WTC11 (cell line): ENCODE measurements around the gene PDCD10. TPM values are rescaled to one million over a fixed set of nuclear protein-coding genes. Genes with fewer than 3 reads are reported as not detected.

Source experiments
- ATAC-seq: fragments of 200-7000 bp; cut with Tn5 transposase; 2 replicates; pipeline ENCODE4 v1.10.0; 2021; ENCODE audit warnings: mild to moderate bottlenecking, moderate library complexity
- CTCF ChIA-PET: fragments of 300-600 bp; sonication (Branson Sonifier 250); formaldehyde crosslinking; loops from one replicate; lab custom pipeline; 2021; ENCODE audit warnings: antibody characterized with exemption; lab: Charles Lee
- POLR2A ChIA-PET: fragments of 350-600 bp; sonication (Branson Sonifier 250); formaldehyde crosslinking; loops from one replicate; lab custom pipeline; 2021; ENCODE audit warnings: antibody characterized with exemption; lab: Charles Lee
- DNase-seq: peaks from one replicate; pipeline ENCODE4 v3.0.0; 2021; ENCODE audit warnings: low spot score
- H3K27ac Mint-ChIP-seq: 2 replicates; pipeline ENCODE4 v1.8.0; 2021; ENCODE audit warnings: mixed read lengths
- H3K27me3 Mint-ChIP-seq: 2 replicates; pipeline ENCODE4 v1.8.0; 2021; ENCODE audit warnings: low read depth, mild to moderate bottlenecking, moderate library complexity, mixed read lengths
- H3K36me3 Mint-ChIP-seq: 2 replicates; pipeline ENCODE4 v1.8.0; 2021; ENCODE audit warnings: mixed read lengths
- H3K4me1 Mint-ChIP-seq: 2 replicates; pipeline ENCODE4 v1.8.0; 2022; ENCODE audit warnings: mixed read lengths
- H3K4me3 Mint-ChIP-seq: 2 replicates; pipeline ENCODE4 v1.8.0; 2021; ENCODE audit warnings: mild to moderate bottlenecking, moderate library complexity, mixed read lengths
- H3K9me3 Mint-ChIP-seq: 2 replicates; pipeline ENCODE4 v1.8.0; 2021; ENCODE audit warnings: mixed read lengths
- AR ChIP-seq: fragments of 250-450 bp; sonication (Bioruptor Pico); IDR thresholded peaks from 2 replicates; pipeline ENCODE4 v1.9.0; 2021; ENCODE audit warnings: mild to moderate bottlenecking
- CBFB ChIP-seq: sonication (generic); formaldehyde crosslinking; IDR thresholded peaks from 2 replicates; pipeline ENCODE4 v1.8.1; 2022; ENCODE audit warnings: mild to moderate bottlenecking, low read depth, missing genetic modification reagents
- FOXJ3 ChIP-seq: sonication (generic); formaldehyde crosslinking; IDR thresholded peaks from 2 replicates; pipeline ENCODE4 v1.9.0; 2021; ENCODE audit warnings: missing genetic modification reagents, mild to moderate bottlenecking, borderline replicate concordance
- GABPB1 ChIP-seq: sonication (generic); formaldehyde crosslinking; IDR thresholded peaks from 2 replicates; pipeline ENCODE4 v1.8.1; 2023; ENCODE audit warnings: mild to moderate bottlenecking, missing genetic modification reagents
- GRHL2 ChIP-seq: fragments of 250-450 bp; sonication (Bioruptor Pico); IDR thresholded peaks from 2 replicates; pipeline ENCODE4 v1.8.0; 2022; ENCODE audit warnings: mild to moderate bottlenecking, moderate library complexity; ENCODE audit not compliant: insufficient replicate concordance, severe bottlenecking
- HMGA2 ChIP-seq: fragments of 250-450 bp; sonication (Bioruptor Pico); IDR thresholded peaks from 2 replicates; pipeline ENCODE4 v1.4.0; 2021; ENCODE audit warnings: mild to moderate bottlenecking, moderate library complexity
- MLX ChIP-seq: sonication (generic); formaldehyde crosslinking; IDR thresholded peaks from 2 replicates; pipeline ENCODE4 v1.8.1; 2023; ENCODE audit warnings: mild to moderate bottlenecking, missing genetic modification reagents, moderate library complexity
- NFE2L1 ChIP-seq: sonication (generic); formaldehyde crosslinking; IDR thresholded peaks from 2 replicates; pipeline ENCODE4 v1.8.1; 2023; ENCODE audit warnings: missing genetic modification reagents
- NR1H2 ChIP-seq: sonication (generic); formaldehyde crosslinking; IDR thresholded peaks from 2 replicates; pipeline ENCODE4 v1.9.0; 2021; ENCODE audit warnings: mild to moderate bottlenecking, moderate library complexity, missing genetic modification reagents
- RELA ChIP-seq: sonication (generic); formaldehyde crosslinking; IDR thresholded peaks from 2 replicates; pipeline ENCODE4 v1.8.1; 2022; ENCODE audit warnings: missing genetic modification reagents, mild to moderate bottlenecking, borderline replicate concordance
- TP53 ChIP-seq: sonication (generic); formaldehyde crosslinking; IDR thresholded peaks from 2 replicates; pipeline ENCODE4 v1.8.1; 2023; ENCODE audit warnings: mild to moderate bottlenecking, missing genetic modification reagents
- ZNF232 ChIP-seq: sonication (generic); formaldehyde crosslinking; IDR thresholded peaks from 2 replicates; pipeline ENCODE4 v1.8.0; 2022; ENCODE audit warnings: mild to moderate bottlenecking, missing genetic modification reagents
- ZNF317 ChIP-seq: sonication (generic); formaldehyde crosslinking; IDR thresholded peaks from 2 replicates; pipeline ENCODE4 v1.8.1; 2023; ENCODE audit warnings: low read depth, mild to moderate bottlenecking, moderate library complexity, missing genetic modification reagents, borderline replicate concordance
- ZNF396 ChIP-seq: fragments of 250-450 bp; sonication (Bioruptor Pico); IDR thresholded peaks from 2 replicates; pipeline ENCODE4 v1.8.0; 2021; ENCODE audit warnings: mild to moderate bottlenecking, moderate library complexity, borderline replicate concordance
- total RNA-seq: library from RNA; stranded (reverse); gene quantifications from 3 replicates; pipeline ENCODE4 v1.2.3, GENCODE V29; 2021
- TF ChIP-seq, protein P1 (sequence below): sonication (generic); formaldehyde crosslinking; IDR thresholded peaks from 2 replicates; pipeline ENCODE4 v1.8.0; 2022; ENCODE audit warnings: mild to moderate bottlenecking, missing genetic modification reagents
- TF ChIP-seq, protein P2 (sequence below): sonication (generic); formaldehyde crosslinking; IDR thresholded peaks from 2 replicates; pipeline ENCODE4 v1.8.0; 2022; ENCODE audit warnings: mild to moderate bottlenecking, missing genetic modification reagents
- TF ChIP-seq, protein P3 (sequence below): sonication (generic); formaldehyde crosslinking; IDR thresholded peaks from 2 replicates; pipeline ENCODE4 v1.8.1; 2023; ENCODE audit warnings: mild to moderate bottlenecking, missing genetic modification reagents

The PDCD10 gene
- total RNA-seq, 1 experiment from 2014 or later: 60.8 TPM

GRCh38 chr3:167718582-167718981, 16.1 kb downstream of the PDCD10 start:
- ATAC-seq (no peak), DNase-seq (no peak)
- Mint-ChIP-seq H3K27me3 (no peaks in the 10 kb centered on the region), H3K4me1 (peaks cover 8% of the 10 kb centered on the region), H3K9me3 (peaks cover 17% of the 10 kb centered on the region), H3K27ac (no peak overlapping the region), H3K36me3 (peaks cover 62% of the 10 kb centered on the region), H3K4me3 (no peak overlapping the region)
- CTCF ChIA-PET: no interaction called here
- TF ChIP-seq, protein P1, sequence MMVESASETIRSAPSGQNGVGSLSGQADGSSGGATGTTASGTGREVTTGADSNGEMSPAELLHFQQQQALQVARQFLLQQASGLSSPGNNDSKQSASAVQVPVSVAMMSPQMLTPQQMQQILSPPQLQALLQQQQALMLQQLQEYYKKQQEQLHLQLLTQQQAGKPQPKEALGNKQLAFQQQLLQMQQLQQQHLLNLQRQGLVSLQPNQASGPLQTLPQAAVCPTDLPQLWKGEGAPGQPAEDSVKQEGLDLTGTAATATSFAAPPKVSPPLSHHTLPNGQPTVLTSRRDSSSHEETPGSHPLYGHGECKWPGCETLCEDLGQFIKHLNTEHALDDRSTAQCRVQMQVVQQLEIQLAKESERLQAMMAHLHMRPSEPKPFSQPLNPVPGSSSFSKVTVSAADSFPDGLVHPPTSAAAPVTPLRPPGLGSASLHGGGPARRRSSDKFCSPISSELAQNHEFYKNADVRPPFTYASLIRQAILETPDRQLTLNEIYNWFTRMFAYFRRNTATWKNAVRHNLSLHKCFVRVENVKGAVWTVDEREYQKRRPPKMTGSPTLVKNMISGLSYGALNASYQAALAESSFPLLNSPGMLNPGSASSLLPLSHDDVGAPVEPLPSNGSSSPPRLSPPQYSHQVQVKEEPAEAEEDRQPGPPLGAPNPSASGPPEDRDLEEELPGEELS: no peak
- TF ChIP-seq RELA (CRISPR knock-in tag): no peak
- POLR2A ChIA-PET: interaction anchor here (0.6 kb wide), 1 partner anchor 25 kb away, joined by 3 read pairs; no protein-coding TSS in a partner anchor

DNA sequence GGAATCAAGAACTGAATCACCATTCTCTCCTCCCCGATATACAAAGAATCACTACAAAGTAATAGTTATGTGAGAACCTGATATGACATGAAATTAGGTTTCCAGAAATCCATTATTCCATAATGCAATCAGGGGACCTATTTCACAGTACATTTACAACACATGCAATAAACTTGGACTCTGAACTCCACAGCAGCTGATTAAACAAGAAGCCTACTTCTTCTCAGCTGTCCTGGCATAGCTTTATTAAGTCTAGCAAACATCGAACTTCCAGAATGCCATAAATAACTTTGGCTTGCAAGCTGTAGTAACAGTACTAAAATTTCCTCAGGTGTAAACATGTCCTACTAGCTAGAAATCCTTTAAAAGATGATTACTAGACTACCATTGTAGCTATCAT, 17.8 kb downstream of the PDCD10 start:
- peaks cover 4% of the 10 kb centered on the region for H3K4me1 Mint-ChIP-seq
- TF ChIP-seq GABPB1 (CRISPR knock-in tag) (peak; percentile 83), GRHL2 (no peak), MLX (CRISPR knock-in tag) (no peak), HMGA2 (CRISPR knock-in tag) (no peak)
- peaks cover 62% of the 10 kb centered on the region for H3K36me3 Mint-ChIP-seq
- H3K9me3 Mint-ChIP-seq: peaks cover 12% of the 10 kb centered on the region
- no peak overlapping the region for H3K4me3 Mint-ChIP-seq
- POLR2A ChIA-PET: no interaction called here
- H3K27ac Mint-ChIP-seq: no peak overlapping the region
- no peaks in the 10 kb centered on the region for H3K27me3 Mint-ChIP-seq
- DNase-seq (no peak), ATAC-seq (no peak)
- CTCF ChIA-PET: no interaction called here

DNA sequence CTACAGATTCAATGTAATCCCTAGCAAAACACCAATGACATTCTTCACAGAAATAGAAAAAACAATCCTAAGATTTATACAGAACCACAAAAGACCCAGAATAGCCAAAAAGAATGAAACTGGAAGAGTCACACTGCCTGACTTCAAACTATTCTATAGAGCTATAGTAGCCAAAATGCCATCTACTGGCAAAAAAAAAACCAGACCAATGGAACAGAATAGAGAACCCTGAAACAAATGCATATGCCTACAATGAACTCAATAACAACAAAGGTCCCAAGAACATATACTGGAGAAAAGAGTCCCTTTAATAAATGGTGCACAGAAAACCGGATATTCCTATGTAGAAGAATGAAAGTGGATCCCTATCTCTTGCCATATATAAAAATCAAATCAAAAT, 19.8 kb downstream of the PDCD10 start:
- CTCF ChIA-PET: no interaction called here
- no peak overlapping the region for H3K4me3 Mint-ChIP-seq
- H3K27ac Mint-ChIP-seq: no peak overlapping the region
- DNase-seq (no peak), ATAC-seq (no peak)
- TF ChIP-seq, protein P2, sequence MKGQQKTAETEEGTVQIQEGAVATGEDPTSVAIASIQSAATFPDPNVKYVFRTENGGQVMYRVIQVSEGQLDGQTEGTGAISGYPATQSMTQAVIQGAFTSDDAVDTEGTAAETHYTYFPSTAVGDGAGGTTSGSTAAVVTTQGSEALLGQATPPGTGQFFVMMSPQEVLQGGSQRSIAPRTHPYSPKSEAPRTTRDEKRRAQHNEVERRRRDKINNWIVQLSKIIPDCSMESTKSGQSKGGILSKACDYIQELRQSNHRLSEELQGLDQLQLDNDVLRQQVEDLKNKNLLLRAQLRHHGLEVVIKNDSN (CRISPR knock-in tag): no peak
- TF ChIP-seq AR (CRISPR knock-in tag) (no peak), NFE2L1 (CRISPR knock-in tag) (no peak), ZNF232 (no peak)
- TF ChIP-seq, protein P1: no peak
- no peaks in the 10 kb centered on the region for H3K27me3 Mint-ChIP-seq
- peaks cover 62% of the 10 kb centered on the region for H3K36me3 Mint-ChIP-seq
- H3K9me3 Mint-ChIP-seq: no peaks in the 10 kb centered on the region
- peaks cover 19% of the 10 kb centered on the region for H3K4me1 Mint-ChIP-seq
- POLR2A ChIA-PET: no interaction called here

DNA sequence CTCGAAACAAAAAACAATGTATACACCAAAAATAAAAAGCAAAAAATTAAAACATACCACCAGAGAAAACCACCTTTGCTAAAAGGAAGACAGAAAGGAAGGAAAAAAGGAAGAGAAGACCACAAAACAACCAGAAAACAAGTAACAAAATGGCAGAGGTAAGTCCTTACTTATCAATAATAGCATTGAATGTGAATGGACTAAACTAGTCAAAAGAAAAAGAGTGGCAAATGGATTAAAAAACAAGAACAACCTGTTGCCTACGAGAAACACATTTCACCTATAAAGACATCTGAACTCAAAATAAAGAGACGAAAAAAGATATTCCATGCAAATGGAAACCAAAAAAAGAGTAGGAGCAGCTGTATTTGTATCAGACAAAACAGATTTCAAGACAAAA, 22.2 kb downstream of the PDCD10 start:
- ChIA-PET CTCF (no interaction called here), POLR2A (no interaction called here)
- peak overlapping the region; percentile 10; the same call in 1 of the 2 replicates for H3K27ac Mint-ChIP-seq
- H3K36me3 Mint-ChIP-seq: peaks cover 59% of the 10 kb centered on the region
- H3K4me3 Mint-ChIP-seq: no peak overlapping the region
- no peaks in the 10 kb centered on the region for H3K27me3 Mint-ChIP-seq
- no peaks in the 10 kb centered on the region for H3K9me3 Mint-ChIP-seq
- DNase-seq (no peak), ATAC-seq (no peak)
- H3K4me1 Mint-ChIP-seq: peaks cover 19% of the 10 kb centered on the region
- TF ChIP-seq NR1H2 (CRISPR knock-in tag): no peak
- TF ChIP-seq CBFB (CRISPR knock-in tag): no peak
- no peak for TF ChIP-seq AR (CRISPR knock-in tag)
- TF ChIP-seq, protein P3, sequence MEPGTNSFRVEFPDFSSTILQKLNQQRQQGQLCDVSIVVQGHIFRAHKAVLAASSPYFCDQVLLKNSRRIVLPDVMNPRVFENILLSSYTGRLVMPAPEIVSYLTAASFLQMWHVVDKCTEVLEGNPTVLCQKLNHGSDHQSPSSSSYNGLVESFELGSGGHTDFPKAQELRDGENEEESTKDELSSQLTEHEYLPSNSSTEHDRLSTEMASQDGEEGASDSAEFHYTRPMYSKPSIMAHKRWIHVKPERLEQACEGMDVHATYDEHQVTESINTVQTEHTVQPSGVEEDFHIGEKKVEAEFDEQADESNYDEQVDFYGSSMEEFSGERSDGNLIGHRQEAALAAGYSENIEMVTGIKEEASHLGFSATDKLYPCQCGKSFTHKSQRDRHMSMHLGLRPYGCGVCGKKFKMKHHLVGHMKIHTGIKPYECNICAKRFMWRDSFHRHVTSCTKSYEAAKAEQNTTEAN (CRISPR knock-in tag): no peak
- TF ChIP-seq ZNF396 (CRISPR knock-in tag): no peak
- TF ChIP-seq TP53 (CRISPR knock-in tag): no peak
- no peak for TF ChIP-seq ZNF317 (CRISPR knock-in tag)
- TF ChIP-seq FOXJ3 (CRISPR knock-in tag): no peak
